Spinal cord (tissue), 10 donors: Measurements from ENCODE around the gene FBXL20. TPM values are rescaled to one million over a fixed set of nuclear protein-coding genes. Genes with fewer than 3 reads are reported as not detected.
A peak's percentile ranks its signal among the peaks of the same experiment; 100 is the strongest.

Experiments
- DNase-seq, 6 donors: peaks; one replicate each; pipeline versions ENCODE4 v3.0.0 to v3.0.0-alpha.2; 2013 to 2015; ENCODE audit warnings: low spot score in 6 of 6, low read depth in 4 of 6
- H3K27ac ChIP-seq: one replicate; pipeline ENCODE4 v1.5.1; 2013; ENCODE audit warnings: low read depth, low read length, control low read depth
- H3K27me3 ChIP-seq: one replicate; pipeline ENCODE4 v1.6.1; 2013; ENCODE audit warnings: low read length; ENCODE audit not compliant: control insufficient read depth, insufficient read depth
- H3K36me3 ChIP-seq: one replicate; pipeline ENCODE4 v1.6.1; 2013; ENCODE audit warnings: low read length; ENCODE audit not compliant: control insufficient read depth, insufficient read depth
- H3K4me1 ChIP-seq: one replicate; pipeline ENCODE4 v1.6.1; 2013; ENCODE audit warnings: low read length; ENCODE audit not compliant: control insufficient read depth, insufficient read depth
- H3K4me3 ChIP-seq: one replicate; pipeline ENCODE4 v1.5.1; 2013; ENCODE audit warnings: low read depth, low read length, control low read depth
- H3K9me3 ChIP-seq: one replicate; pipeline ENCODE4 v1.6.1; 2013; ENCODE audit warnings: low read length; ENCODE audit not compliant: control insufficient read depth, insufficient read depth
- WGBS: methylation state at CpG from one replicate; pipeline ENCODE4 v1.1.5; 2013; ENCODE audit warnings: missing lambda C conversion rate; ENCODE audit not compliant: insufficient coverage; 5-methylcytosine and 5-hydroxymethylcytosine counted together
- polyA plus RNA-seq, 2 donors: library from polyadenylated mRNA; unstranded; fragments of 120-200 nt; gene quantifications; one replicate each; pipeline ENCODE4 v1.2.1, GENCODE V29; 2013; ENCODE audit not compliant: insufficient read length in 2 of 2
- total RNA-seq, 2 donors: library from RNA; depleted of rRNA in 1 of 2; stranded (reverse); fragments of 120-200 nt in 1 of 2; fragments of >200 nt in 1 of 2; gene quantifications; one replicate each; pipeline versions ENCODE4 v1.2.3 to v1.2.4, GENCODE V29; 2013 to 2014
- donor health status: healthy.

FBXL20 gene
- total and polyA plus RNA-seq, 4 donors = 16.1 to 26.1 (median 19.1) TPM

DNA sequence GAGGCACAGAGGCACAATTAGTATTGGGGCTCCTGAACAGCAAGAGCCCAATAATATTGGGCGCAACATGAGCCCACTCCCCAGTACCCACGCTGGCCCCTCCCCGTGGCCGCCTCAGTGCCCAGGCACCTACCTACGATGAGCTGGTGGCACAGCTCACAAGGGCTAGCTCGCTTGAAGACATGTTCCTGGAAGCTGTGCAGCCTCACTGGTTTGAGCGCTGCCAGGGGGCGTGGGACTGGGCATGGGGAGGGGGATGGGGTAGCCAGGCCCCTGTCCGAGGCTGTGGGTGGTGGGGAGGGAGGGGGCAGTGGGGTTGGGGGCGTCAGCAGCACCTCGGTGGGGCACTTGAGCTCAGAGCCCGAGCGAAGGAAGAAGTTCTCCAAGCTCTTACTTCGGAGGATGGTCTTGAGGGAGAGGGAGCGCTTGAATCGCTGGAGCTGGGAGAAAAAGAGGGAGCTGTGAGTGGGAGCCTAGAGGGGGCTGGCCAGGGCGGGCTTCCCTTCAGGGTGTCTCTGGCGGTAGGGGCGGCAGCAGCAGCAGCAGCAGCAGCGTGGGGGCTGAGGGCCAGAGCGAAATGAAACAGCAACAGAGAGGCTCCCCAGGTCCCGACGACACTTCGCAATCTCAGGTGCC lies 183.6 kb downstream of the FBXL20 start:
- no peak for DNase-seq
- no peak overlapping the region for H3K4me3 ChIP-seq
- peaks cover 31% of the 10 kb centered on the region for H3K4me1 ChIP-seq
- H3K27ac ChIP-seq = no peak overlapping the region
- H3K36me3 ChIP-seq = peaks cover 24% of the 10 kb centered on the region
- H3K27me3 ChIP-seq = peaks cover 3% of the 10 kb centered on the region
- 20% methylated on average over 24 of the region's 24 CpGs for WGBS
- no peaks in the 10 kb centered on the region for H3K9me3 ChIP-seq

DNA sequence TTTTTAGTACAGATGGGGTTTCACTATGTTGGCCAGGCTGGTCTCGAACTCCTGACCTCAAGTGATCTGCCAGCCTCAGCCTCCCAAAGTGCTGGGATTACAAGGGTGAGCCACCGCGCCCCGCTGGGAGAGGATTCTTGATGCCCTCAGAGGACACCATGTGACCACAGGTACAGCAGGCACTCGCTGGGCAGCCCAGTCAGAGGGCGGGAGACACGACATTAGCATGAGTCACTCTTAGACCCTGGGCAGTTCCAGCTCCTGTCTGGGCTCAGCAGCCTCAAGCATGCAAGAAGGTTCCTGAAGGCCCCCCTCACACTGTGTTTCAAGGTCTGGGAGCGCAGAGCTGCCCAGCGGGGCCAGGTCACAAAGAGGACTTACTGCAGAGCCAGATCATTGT lies 187.6 kb downstream of the FBXL20 start:
- Histone ChIP-seq H3K4me1 (peaks cover 40% of the 10 kb centered on the region), H3K9me3 (no peaks in the 10 kb centered on the region), H3K27me3 (peaks cover 17% of the 10 kb centered on the region), H3K4me3 (no peak overlapping the region), H3K36me3 (peaks cover 31% of the 10 kb centered on the region), H3K27ac (no peak overlapping the region)
- WGBS = 84% methylated on average over 9 of the region's 9 CpGs
- no peak for DNase-seq

DNA sequence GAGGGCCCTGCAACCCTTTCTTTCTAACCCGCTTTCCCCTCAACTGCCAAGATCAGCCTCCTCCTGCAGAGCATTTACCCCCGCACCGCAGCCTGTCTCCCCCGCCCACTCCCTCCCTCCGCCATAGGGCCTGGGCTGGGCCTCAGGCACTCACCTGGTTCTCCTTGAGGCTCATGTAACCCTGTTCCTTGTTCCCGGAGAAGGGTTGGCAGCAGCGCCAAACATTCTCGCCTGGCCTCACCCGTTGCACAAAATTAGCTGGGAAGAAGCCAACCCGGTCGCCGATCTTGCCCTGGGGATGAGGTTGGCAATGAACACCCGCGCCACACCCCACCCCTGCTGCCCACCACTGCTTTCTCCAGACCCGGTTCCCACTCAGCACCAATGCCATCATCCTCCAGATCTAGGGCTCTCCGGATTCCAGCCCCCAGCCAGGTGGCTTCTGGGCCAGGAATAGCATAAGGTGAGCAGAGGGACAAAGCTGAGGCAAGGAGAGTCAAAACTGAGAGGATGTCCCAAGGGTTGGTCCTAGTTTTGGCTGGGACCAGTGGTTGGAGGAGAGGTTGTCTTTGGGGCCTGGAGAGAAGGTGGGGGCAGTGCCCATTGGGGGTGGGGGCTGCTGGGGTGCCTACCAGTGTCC lies 188.5 kb downstream of the FBXL20 start:
- Histone ChIP-seq H3K27ac (no peak overlapping the region), H3K27me3 (peaks cover 17% of the 10 kb centered on the region), H3K36me3 (peaks cover 28% of the 10 kb centered on the region), H3K9me3 (no peaks in the 10 kb centered on the region), H3K4me1 (peaks cover 38% of the 10 kb centered on the region), H3K4me3 (no peak overlapping the region)
- 35% methylated on average over 12 of the region's 16 CpGs for whole genome bisulfite sequencing
- DNase-seq = no peak

DNA sequence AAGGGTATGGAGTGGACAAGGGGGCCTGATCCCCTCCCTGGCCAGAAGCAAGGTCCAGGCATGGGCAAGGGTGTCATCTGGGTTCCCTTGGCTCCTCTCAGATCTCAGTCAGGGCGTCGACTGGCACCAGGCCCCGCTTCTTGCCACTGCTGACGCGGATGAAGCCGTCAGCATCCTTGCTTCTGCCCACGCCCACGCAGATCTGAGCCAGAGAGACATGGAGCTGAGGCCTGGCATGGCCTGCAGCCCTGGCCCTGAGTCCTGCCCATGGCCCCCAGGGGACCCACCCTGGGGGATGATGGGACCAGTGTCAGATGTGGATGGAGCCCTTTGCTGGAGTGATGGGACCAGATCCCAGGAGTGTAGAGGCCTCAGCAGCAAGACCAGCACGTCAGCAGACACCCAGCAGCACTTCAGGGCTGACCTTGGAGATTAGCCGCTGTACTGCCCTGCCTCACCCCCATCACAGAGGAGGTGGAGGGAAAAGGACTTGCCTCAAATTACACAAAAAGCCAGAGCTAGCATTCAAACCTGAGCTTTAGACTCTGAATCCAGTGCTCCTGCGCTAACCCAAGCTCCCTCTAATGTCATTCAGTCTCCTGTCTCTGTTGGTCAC lies 189.1 kb downstream of the FBXL20 start:
- 91% methylated on average over 10 of the region's 11 CpGs for WGBS
- Histone ChIP-seq H3K9me3 (no peaks in the 10 kb centered on the region), H3K4me1 (peaks cover 33% of the 10 kb centered on the region), H3K36me3 (peaks cover 27% of the 10 kb centered on the region), H3K4me3 (no peak overlapping the region), H3K27me3 (peaks cover 17% of the 10 kb centered on the region), H3K27ac (no peak overlapping the region)
- DNase-seq = no peak

DNA sequence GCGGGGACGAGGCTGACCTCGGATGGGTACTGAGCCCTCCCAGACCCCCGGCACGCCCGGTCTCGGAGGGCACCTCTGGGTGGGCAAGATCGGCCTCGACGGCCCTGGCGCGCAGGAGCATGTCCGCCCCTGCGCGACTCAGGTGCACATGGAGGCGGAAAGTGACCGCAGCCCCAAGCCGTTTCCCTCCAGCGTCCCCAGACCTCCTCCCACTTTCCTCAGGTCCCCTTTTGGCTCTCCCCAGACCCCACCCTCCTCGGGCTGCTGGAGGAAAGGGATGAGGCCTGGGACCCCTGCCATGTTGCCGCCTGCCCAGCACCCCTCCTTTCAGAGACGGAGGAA lies 191.4 kb downstream of the FBXL20 start:
- WGBS = 5% methylated on average over 19 of the region's 22 CpGs
- Histone ChIP-seq H3K9me3 (no peaks in the 10 kb centered on the region), H3K4me1 (peaks cover 33% of the 10 kb centered on the region), H3K36me3 (peaks cover 28% of the 10 kb centered on the region), H3K4me3 (peak overlapping the region; percentile 18), H3K27ac (no peak overlapping the region), H3K27me3 (peaks cover 15% of the 10 kb centered on the region)
- DNase-seq = no peak

DNA sequence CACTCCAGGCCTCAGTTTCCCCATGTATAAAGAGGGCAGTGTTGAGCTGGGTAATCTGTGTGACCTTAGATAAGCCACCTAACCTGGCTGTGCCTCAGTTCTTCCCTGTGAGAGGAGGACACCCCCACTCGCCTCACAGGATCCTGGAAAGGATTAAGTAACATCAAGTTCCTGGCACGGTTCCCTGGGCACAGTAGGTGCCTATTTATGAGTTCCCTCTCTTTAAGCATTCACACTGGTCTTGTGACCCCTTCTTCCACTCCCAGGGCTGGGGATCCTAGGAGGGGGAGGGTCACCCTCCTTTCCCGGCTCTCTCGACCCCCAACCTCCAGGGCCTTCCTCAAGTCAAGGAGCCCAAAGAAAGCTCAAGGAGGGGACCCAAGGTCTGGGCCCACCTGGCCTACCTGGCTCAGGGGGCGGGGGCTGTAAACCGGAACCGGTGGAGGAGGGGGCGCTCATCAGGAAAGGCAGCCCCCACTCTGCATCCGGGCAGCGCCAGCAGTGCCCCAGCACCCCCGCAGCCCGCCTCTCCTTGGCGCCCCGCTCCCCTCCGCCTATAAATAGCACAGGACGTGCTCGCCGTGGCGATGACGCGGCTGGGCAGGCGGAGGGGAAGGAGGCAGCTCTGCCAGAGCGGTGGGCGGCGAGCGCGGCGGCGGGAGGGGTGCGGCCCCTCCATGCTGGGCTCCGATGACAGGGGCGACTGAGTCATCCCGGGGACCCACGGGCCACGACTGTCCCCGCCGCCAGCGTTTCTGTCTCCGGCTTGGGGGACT lies 191.9 kb downstream of the FBXL20 start:
- Histone ChIP-seq H3K4me3 (peak overlapping the region; percentile 18), H3K4me1 (peaks cover 33% of the 10 kb centered on the region), H3K36me3 (peaks cover 29% of the 10 kb centered on the region), H3K27ac (no peak overlapping the region), H3K9me3 (no peaks in the 10 kb centered on the region), H3K27me3 (peaks cover 15% of the 10 kb centered on the region)
- 1% methylated on average over 36 of the region's 39 CpGs for WGBS
- peak in 2 of 6 donors; percentile 80 to 83 for DNase-seq

DNA sequence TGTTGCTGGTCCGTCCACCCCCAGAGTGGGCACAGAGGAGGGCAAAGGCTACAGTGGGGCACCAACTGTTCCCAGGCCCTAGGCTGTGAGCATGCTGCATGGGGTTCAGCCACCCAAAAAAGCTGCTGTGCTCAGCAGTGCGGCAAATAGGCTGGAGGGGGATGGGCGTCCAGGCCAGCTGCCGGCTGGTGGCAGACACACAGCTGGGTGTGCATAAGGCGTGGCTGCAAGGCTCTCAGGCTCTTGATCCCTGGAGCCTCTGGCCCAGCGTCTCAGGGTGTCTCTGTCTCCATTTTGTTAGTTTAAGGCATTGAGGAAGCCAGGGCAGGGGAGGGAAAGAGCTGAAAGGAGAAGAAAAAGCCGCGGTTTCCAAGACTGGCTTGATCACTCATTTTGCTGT lies 192.5 kb downstream of the FBXL20 start:
- H3K36me3 ChIP-seq = peaks cover 30% of the 10 kb centered on the region
- H3K4me3 ChIP-seq = no peak overlapping the region
- DNase-seq = peak in 1 of 6 donors; percentile 28
- H3K4me1 ChIP-seq = peaks cover 31% of the 10 kb centered on the region
- H3K27ac ChIP-seq = no peak overlapping the region
- WGBS = 50% methylated on average over 8 of the region's 8 CpGs
- H3K27me3 ChIP-seq = peaks cover 15% of the 10 kb centered on the region
- H3K9me3 ChIP-seq = no peaks in the 10 kb centered on the region

DNA sequence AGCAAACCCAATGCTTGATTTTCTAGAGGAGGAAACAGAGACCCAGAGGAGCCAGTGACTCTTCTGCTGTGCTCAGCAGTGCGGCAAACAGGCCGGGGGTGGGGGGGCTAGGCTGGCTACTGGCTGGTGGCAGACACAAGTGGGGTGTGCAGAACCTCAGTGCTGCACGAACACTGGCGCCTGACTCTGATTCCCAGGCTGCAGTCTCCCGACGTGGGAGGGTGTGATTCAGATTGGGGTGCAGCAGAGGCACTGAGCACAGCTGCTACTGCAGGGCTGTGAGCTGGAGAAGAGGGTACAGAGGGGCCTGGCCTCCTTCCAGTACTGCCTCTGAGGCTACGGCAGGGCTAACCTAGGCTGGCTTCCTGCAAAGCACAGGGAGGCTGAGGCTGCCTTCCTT lies 193.3 kb downstream of the FBXL20 start:
- no peak overlapping the region for H3K27ac ChIP-seq
- H3K4me1 ChIP-seq = peaks cover 31% of the 10 kb centered on the region
- peaks cover 15% of the 10 kb centered on the region for H3K27me3 ChIP-seq
- H3K9me3 ChIP-seq = no peaks in the 10 kb centered on the region
- WGBS = 50% methylated on average over 7 of the region's 7 CpGs
- no peak overlapping the region for H3K4me3 ChIP-seq
- DNase-seq = no peak
- H3K36me3 ChIP-seq = peaks cover 35% of the 10 kb centered on the region

DNA sequence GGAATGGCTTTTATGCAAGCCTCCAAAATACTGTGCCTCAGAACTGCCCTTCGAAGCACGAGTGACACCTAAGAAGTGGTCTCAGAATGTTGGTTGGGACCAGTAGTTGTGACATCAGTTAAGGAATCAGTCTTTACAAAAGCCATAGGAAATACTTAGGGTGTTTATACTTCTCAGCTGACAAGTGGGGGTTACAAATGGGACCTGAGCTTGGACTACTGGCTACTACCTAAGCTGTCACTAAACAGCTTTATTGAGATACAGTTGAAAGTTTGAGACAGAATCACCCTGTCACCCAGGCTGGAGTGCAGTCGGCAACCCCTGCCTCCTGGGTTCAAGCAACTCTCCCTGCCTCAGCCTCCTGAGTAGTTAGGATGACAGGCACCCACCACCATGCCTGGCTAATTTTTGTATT lies 196.3 kb downstream of the FBXL20 start:
- H3K4me3 ChIP-seq = no peak overlapping the region
- 80% methylated on average over 1 of the region's 3 CpGs for WGBS

More for the DNA sequence above, 196.3 kb downstream of the FBXL20 start:
- H3K9me3 ChIP-seq = no peaks in the 10 kb centered on the region
- no peak overlapping the region for H3K27ac ChIP-seq
- H3K27me3 ChIP-seq = peaks cover 6% of the 10 kb centered on the region
- peaks cover 28% of the 10 kb centered on the region for H3K4me1 ChIP-seq
- peaks cover 44% of the 10 kb centered on the region for H3K36me3 ChIP-seq
- no peak for DNase-seq
